HepG2 (cell line): ENCODE results near the gene CNTN5. TPM values are rescaled to one million over a fixed set of nuclear protein-coding genes. Genes with fewer than 3 reads are reported as not detected.

Source experiments
- ATAC-seq: fragments of 200-7000 bp; cut with Tn5 transposase; 3 replicates; pipeline ENCODE4 v1.9.1; 2020; ENCODE audit warnings: mild to moderate bottlenecking, moderate library complexity
- BruUV-seq: library from RNA; stranded (reverse); fragments of 400-500 nt; replicated peaks from 2 replicates; lab custom pipeline; 2021; lab: Mats Ljungman, UMichigan
- CTCF ChIA-PET: fragments of 300-600 bp; formaldehyde crosslinking; extraction: SDS; loops from one replicate; lab custom pipeline; 2021; ENCODE audit warnings: low total read pairs, inconsistent platforms, low intra/inter-chr PET ratio; lab: Yijun Ruan, JAX
- POLR2A ChIA-PET: fragments of 350-600 bp; sonication (Branson Sonifier 250); formaldehyde crosslinking; loops from one replicate; lab custom pipeline; 2020; ENCODE audit warnings: antibody characterized with exemption, inconsistent platforms; lab: Yijun Ruan, JAX
- DNase-seq: peaks from one replicate; pipeline ENCODE4 v3.0.0-alpha.2; 2015; ENCODE audit warnings: low spot score
- FAIRE-seq: peaks from 3 replicates; lab custom pipeline; 2011; peaks lifted over from hg19 to GRCh38; lab: Jason Lieb, UNC
- H2AFZ ChIP-seq: one replicate; pipeline ENCODE4 v1.6.1; 2011; ENCODE audit warnings: low read length, inconsistent platforms
- H3K27ac ChIP-seq: fragments of 300-600 bp; 3 replicates; pipeline ENCODE4 v1.8.0; 2011; ENCODE audit warnings: mixed run types, mild to moderate bottlenecking, mixed read lengths, low read length, inconsistent platforms; ENCODE audit not compliant: insufficient read depth; ENCODE audit errors: extremely low read length
- H3K27me3 ChIP-seq, 2 experiments: fragments of 200-600 bp in 1 of 2; 2 replicates in 1 of 2; 3 replicates in 1 of 2; pipeline versions ENCODE4 v1.6.0 to v1.8.0; 2011; ENCODE audit warnings: low read length in 2 of 2, mild to moderate bottlenecking in 2 of 2, moderate library complexity in 2 of 2, inconsistent platforms in 1 of 2; ENCODE audit not compliant: insufficient read depth in 2 of 2, control insufficient read depth in 1 of 2
- H3K36me3 ChIP-seq, 2 experiments: fragments of 200-600 bp in 1 of 2; replicated peaks in 1 of 2; 2 replicates in 1 of 2; 3 replicates in 1 of 2; pipeline versions ENCODE4 v1.5.1 to v1.8.0; 2011; ENCODE audit warnings: low read length in 2 of 2, inconsistent platforms in 1 of 2; ENCODE audit not compliant: insufficient read depth in 2 of 2, control insufficient read depth in 1 of 2
- H3K4me1 ChIP-seq: 2 replicates; pipeline ENCODE4 v1.5.1; 2012; ENCODE audit warnings: low read length, inconsistent platforms; ENCODE audit not compliant: insufficient read depth
- H3K4me2 ChIP-seq: 2 replicates; pipeline ENCODE4 v1.6.0; 2011; ENCODE audit warnings: low read depth, low read length, inconsistent platforms
- H3K4me3 ChIP-seq, 3 experiments: fragments of 200-600 bp in 1 of 3; sonication (generic), shearing (Covaris generic) in 1 of 3; replicated peaks in 1 of 3; 2 replicates each; pipeline ENCODE4 v1.5.1; 2011 to 2016; ENCODE audit warnings: low read length in 3 of 3, inconsistent platforms in 2 of 3, low read depth in 2 of 3, mild to moderate bottlenecking in 2 of 3, control low read depth in 1 of 3, mixed read lengths in 1 of 3; ENCODE audit not compliant: insufficient read depth in 1 of 3
- H3K79me2 ChIP-seq: one replicate; pipeline ENCODE4 v1.6.1; 2011; ENCODE audit warnings: low read length, inconsistent platforms; ENCODE audit not compliant: insufficient read depth
- H3K9ac ChIP-seq: 2 replicates; pipeline ENCODE4 v1.6.0; 2011; ENCODE audit warnings: mild to moderate bottlenecking, low read depth, low read length, inconsistent platforms; ENCODE audit not compliant: insufficient read depth
- H3K9me3 ChIP-seq: 2 replicates; pipeline ENCODE4 v1.5.1; 2012; ENCODE audit warnings: mild to moderate bottlenecking, low read length
- H4K20me1 ChIP-seq: 2 replicates; pipeline ENCODE4 v1.6.0; 2011; ENCODE audit warnings: inconsistent platforms, mild to moderate bottlenecking, low read length, moderate library complexity; ENCODE audit not compliant: insufficient read depth
- DDIT3 ChIP-seq: sonication (generic); formaldehyde crosslinking; IDR thresholded peaks from 2 replicates; pipeline ENCODE4 v1.4.0; 2020; ENCODE audit warnings: mild to moderate bottlenecking, missing genetic modification reagents
- ETV6 ChIP-seq: sonication (generic); formaldehyde crosslinking; conservative IDR thresholded peaks from 2 replicates; pipeline ENCODE4 v1.4.0; 2020; ENCODE audit warnings: missing genetic modification reagents
- HNF1A ChIP-seq, 2 experiments: sonication (generic) in 1 of 2; formaldehyde crosslinking in 1 of 2; IDR thresholded peaks; 2 replicates each; pipeline versions ENCODE4 v1.4.0 to v1.6.1; 2016 to 2020; ENCODE audit warnings: borderline replicate concordance in 1 of 2, low read depth in 1 of 2, mild to moderate bottlenecking in 1 of 2, missing genetic modification reagents in 1 of 2
- HNRNPL ChIP-seq: fragments of 200-400 bp; formaldehyde crosslinking; IDR thresholded peaks from 2 replicates; pipeline ENCODE4 v1.6.1; 2017; ENCODE audit warnings: mild to moderate bottlenecking, low read depth, low read length
- MAFF ChIP-seq: IDR thresholded peaks from 2 replicates; pipeline ENCODE4 v1.6.1; 2011; ENCODE audit warnings: low read depth, low read length, improper control_type of control experiment
- NFIC ChIP-seq: IDR thresholded peaks from 2 replicates; pipeline ENCODE4 v1.6.1; 2012; ENCODE audit warnings: mild to moderate bottlenecking, low read length, inconsistent platforms
- SP4 ChIP-seq: sonication (generic); formaldehyde crosslinking; IDR thresholded peaks from 2 replicates; pipeline ENCODE4 v1.8.1; 2023; ENCODE audit warnings: mild to moderate bottlenecking, missing genetic modification reagents
- TP53 ChIP-seq: sonication (generic); formaldehyde crosslinking; conservative IDR thresholded peaks from 2 replicates; pipeline ENCODE4 v1.4.0; 2020; ENCODE audit warnings: missing genetic modification reagents
- YY1 ChIP-seq: IDR thresholded peaks from 2 replicates; pipeline ENCODE4 v1.6.1; 2011; ENCODE audit warnings: low read length, low read depth, moderate library complexity, mild to moderate bottlenecking; ENCODE audit not compliant: insufficient read depth, insufficient replicate concordance
- ZNF235 ChIP-seq: sonication (generic); formaldehyde crosslinking; IDR thresholded peaks from 2 replicates; pipeline ENCODE4 v1.8.1; 2023; ENCODE audit warnings: mild to moderate bottlenecking, missing genetic modification reagents, borderline replicate concordance
- ZNF263 ChIP-seq: sonication (generic); formaldehyde crosslinking; IDR thresholded peaks from 2 replicates; pipeline ENCODE4 v1.4.0; 2020; ENCODE audit warnings: missing genetic modification reagents
- ZNF530 ChIP-seq: sonication (generic); formaldehyde crosslinking; IDR thresholded peaks from 2 replicates; pipeline ENCODE4 v1.5.0; 2020; ENCODE audit warnings: low read depth, mild to moderate bottlenecking, missing genetic modification reagents
- ZNF883 ChIP-seq: sonication (generic); formaldehyde crosslinking; IDR thresholded peaks from 2 replicates; pipeline ENCODE4 v1.5.1; 2020; ENCODE audit warnings: mild to moderate bottlenecking, missing genetic modification reagents; ENCODE audit errors: not compliant biosample characterization
- ZZZ3 ChIP-seq: sonication (generic); formaldehyde crosslinking; IDR thresholded peaks from 2 replicates; pipeline ENCODE4 v1.4.0; 2020; ENCODE audit warnings: missing genetic modification reagents, mild to moderate bottlenecking, borderline replicate concordance
- WGBS: methylation state at CpG from one replicate; pipeline ENCODE4 v1.1.6; 2017; ENCODE audit warnings: low lambda C conversion rate; 5-methylcytosine and 5-hydroxymethylcytosine counted together
- in situ Hi-C: cut with HindIII; loops from 2 replicates; pipeline ENCODE4 v1.10.0; 2017; ENCODE audit warnings: low pct_unique_long_range_greater_than_20kb; ENCODE audit not compliant: extremely low pct_ligation_motif_present
- intact Hi-C: fragments of 100-400 bp; cut with micrococcal nuclease; formaldehyde crosslinking; loops from one replicate; pipeline ENCODE4 v1.10.0; 2022; ENCODE audit not compliant: unreplicated experiment
- polyA plus RNA-seq, 8 experiments: library from polyadenylated mRNA; depleted of rRNA in 3 of 8; stranded (reverse) in 7 of 8; unstranded in 1 of 8; fragments of >200 nt; fragmentation: Illumina TruSeq in 4 of 8; extraction: Trizol in 4 of 8; gene quantifications; 2 replicates each; pipeline versions ENCODE4 v1.2.1 to v1.2.3, GENCODE V29; 2011 to 2016; ENCODE audit warnings: low read depth in 4 of 8, missing spikeins in 1 of 8, mixed read lengths in 1 of 8; ENCODE audit not compliant: insufficient read depth in 1 of 8
- total RNA-seq, 5 experiments: library from RNA; depleted of rRNA; stranded (reverse); fragments of >200 nt; fragmentation: Illumina TruSeq; extraction: Trizol; gene quantifications; 2 replicates each; pipeline ENCODE4 v1.2.3, GENCODE V29; 2016; ENCODE audit warnings: low read depth in 1 of 5

Gene CNTN5
- total and polyA plus RNA-seq, 2 of the 13 experiments (the other 11 are each of a cell fraction or from before 2014, with no cell fraction given): not detected

GRCh38 chr11:100013011-100013410 is 992.3 kb downstream of the CNTN5 start:
- in situ Hi-C loops (no loop called here), intact Hi-C loops (no loop called here)
- no peak overlapping the region for H3K4me2 ChIP-seq
- no peak overlapping the region for H3K9ac ChIP-seq
- no peak overlapping the region for H3K27ac ChIP-seq
- BruUV-seq: no TSS peak
- POLR2A ChIA-PET: no interaction called here
- DNase-seq: no peak
- 0% methylated on average over 1 of the region's 1 CpG for WGBS
- FAIRE-seq: no peak
- no peaks in the 10 kb centered on the region for H3K36me3 ChIP-seq
- H3K9me3 ChIP-seq: peaks cover 13% of the 10 kb centered on the region
- TF ChIP-seq ZNF263 (CRISPR knock-in tag): no peak
- no peak for TF ChIP-seq ZNF235
- no peak for TF ChIP-seq TP53 (CRISPR knock-in tag)
- no peak for TF ChIP-seq MAFF
- TF ChIP-seq ZNF883 (CRISPR knock-in tag): no peak
- TF ChIP-seq SP4 (CRISPR knock-in tag): no peak
- no peak for TF ChIP-seq DDIT3 (CRISPR knock-in tag)
- no peak for TF ChIP-seq YY1
- TF ChIP-seq ETV6: no peak
- no peak for TF ChIP-seq NFIC
- TF ChIP-seq ZNF530: no peak
- TF ChIP-seq HNRNPL: no peak
- TF ChIP-seq HNF1A (IDR thresholded peaks at IDR 0.05; ENCODE audit: low read depth): no peak
- TF ChIP-seq HNF1A (CRISPR knock-in tag; IDR thresholded peaks at IDR 0.05; ENCODE audit: borderline replicate concordance): no peak
- no peak for TF ChIP-seq ZZZ3 (CRISPR knock-in tag)
- no peaks in the 10 kb centered on the region for H3K27me3 ChIP-seq
- no peaks in the 10 kb centered on the region for H3K79me2 ChIP-seq
- H2AFZ ChIP-seq: no peak overlapping the region
- H3K4me1 ChIP-seq: no peaks in the 10 kb centered on the region
- H3K4me3 ChIP-seq: no peak overlapping the region
- ATAC-seq: no peak
- CTCF ChIA-PET: no interaction called here
- H4K20me1 ChIP-seq: no peaks in the 10 kb centered on the region
